Bronchial epithelial cell (primary cell): ENCODE results near the gene SLC15A4. TPM values are rescaled to one million over a fixed set of nuclear protein-coding genes. Genes with fewer than 3 reads are reported as not detected.

Experiments used
- DNase-seq: peaks from one replicate; pipeline ENCODE4 v3.0.0-alpha.2; 2010; ENCODE audit warnings: low read depth
- FAIRE-seq: peaks from 2 replicates; lab custom pipeline; 2011; peaks lifted over from hg19 to GRCh38; lab: Jason Lieb, UNC
- H3K27me3 ChIP-seq: 2 replicates; pipeline ENCODE4 v1.5.1; 2011; ENCODE audit warnings: low read length; ENCODE audit not compliant: control insufficient read depth, insufficient read depth
- H3K36me3 ChIP-seq: 2 replicates; pipeline ENCODE4 v1.5.1; 2011; ENCODE audit warnings: low read length; ENCODE audit not compliant: control insufficient read depth, insufficient read depth
- H3K4me3 ChIP-seq: 2 replicates; pipeline ENCODE4 v1.5.1; 2011; ENCODE audit warnings: mild to moderate bottlenecking, low read depth, low read length, control low read depth
- total RNA-seq: library from RNA; depleted of rRNA; stranded (reverse); fragments of >200 nt; gene quantifications from 2 replicates; pipeline ENCODE4 v1.2.1, GENCODE V29; 2014
- TF ChIP-seq, protein P1 (sequence below): IDR thresholded peaks from 2 replicates; pipeline ENCODE4 v1.5.1; 2011; ENCODE audit warnings: mild to moderate bottlenecking, moderate library complexity, low read length, control low read depth, inconsistent platforms; ENCODE audit not compliant: insufficient read depth, severe bottlenecking

Gene SLC15A4
- total RNA-seq, 1 donor from 2014 or later: 70.0 TPM

GRCh38 chr12:128818065-128819022 is 5.4 kb downstream of the SLC15A4 start:
- H3K27me3 ChIP-seq: no peaks in the 10 kb centered on the region
- peak; percentile 49 for DNase-seq
- TF ChIP-seq, protein P1, sequence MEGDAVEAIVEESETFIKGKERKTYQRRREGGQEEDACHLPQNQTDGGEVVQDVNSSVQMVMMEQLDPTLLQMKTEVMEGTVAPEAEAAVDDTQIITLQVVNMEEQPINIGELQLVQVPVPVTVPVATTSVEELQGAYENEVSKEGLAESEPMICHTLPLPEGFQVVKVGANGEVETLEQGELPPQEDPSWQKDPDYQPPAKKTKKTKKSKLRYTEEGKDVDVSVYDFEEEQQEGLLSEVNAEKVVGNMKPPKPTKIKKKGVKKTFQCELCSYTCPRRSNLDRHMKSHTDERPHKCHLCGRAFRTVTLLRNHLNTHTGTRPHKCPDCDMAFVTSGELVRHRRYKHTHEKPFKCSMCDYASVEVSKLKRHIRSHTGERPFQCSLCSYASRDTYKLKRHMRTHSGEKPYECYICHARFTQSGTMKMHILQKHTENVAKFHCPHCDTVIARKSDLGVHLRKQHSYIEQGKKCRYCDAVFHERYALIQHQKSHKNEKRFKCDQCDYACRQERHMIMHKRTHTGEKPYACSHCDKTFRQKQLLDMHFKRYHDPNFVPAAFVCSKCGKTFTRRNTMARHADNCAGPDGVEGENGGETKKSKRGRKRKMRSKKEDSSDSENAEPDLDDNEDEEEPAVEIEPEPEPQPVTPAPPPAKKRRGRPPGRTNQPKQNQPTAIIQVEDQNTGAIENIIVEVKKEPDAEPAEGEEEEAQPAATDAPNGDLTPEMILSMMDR: no peak
- no peak for FAIRE-seq
- H3K4me3 ChIP-seq: no peak overlapping the region
- peaks cover 12% of the 10 kb centered on the region for H3K36me3 ChIP-seq

GRCh38 chr12:128817111-128818015 is 6.4 kb downstream of the SLC15A4 start:
- DNase-seq (peak; percentile 55), FAIRE-seq (no peak)
- TF ChIP-seq, protein P1: no peak
- Histone ChIP-seq H3K27me3 (no peaks in the 10 kb centered on the region), H3K36me3 (peaks cover 12% of the 10 kb centered on the region), H3K4me3 (no peak overlapping the region)

- Histone ChIP-seq H3K4me3 (no peak overlapping the region), H3K27me3 (no peaks in the 10 kb centered on the region), H3K36me3 (peaks cover 12% of the 10 kb centered on the region)
- no peak for FAIRE-seq
- no peak for DNase-seq
- TF ChIP-seq, protein P1: no peak
Observed at GRCh38 chr12:128816643-128816920, 7.2 kb downstream of the SLC15A4 start.

- H3K27me3 ChIP-seq: no peaks in the 10 kb centered on the region
- FAIRE-seq (no peak), DNase-seq (no peak)
- no peak overlapping the region for H3K4me3 ChIP-seq
- H3K36me3 ChIP-seq: peaks cover 12% of the 10 kb centered on the region
- TF ChIP-seq, protein P1: no peak
Observed at GRCh38 chr12:128815779-128816642, 7.7 kb downstream of the SLC15A4 start.
